GM19023 (cell line): ENCODE results near the gene GNPTG.
A peak's percentile ranks its signal among the peaks of the same experiment; 100 is the strongest.

ENCODE experiments used
- ATAC-seq: cut with Tn5 transposase; IDR thresholded peaks from one replicate; pipeline ENCODE4 v1.9.1; 2021; ENCODE audit warnings: mild to moderate bottlenecking, moderate library complexity; ENCODE audit not compliant: unreplicated experiment

GNPTG gene

DNA sequence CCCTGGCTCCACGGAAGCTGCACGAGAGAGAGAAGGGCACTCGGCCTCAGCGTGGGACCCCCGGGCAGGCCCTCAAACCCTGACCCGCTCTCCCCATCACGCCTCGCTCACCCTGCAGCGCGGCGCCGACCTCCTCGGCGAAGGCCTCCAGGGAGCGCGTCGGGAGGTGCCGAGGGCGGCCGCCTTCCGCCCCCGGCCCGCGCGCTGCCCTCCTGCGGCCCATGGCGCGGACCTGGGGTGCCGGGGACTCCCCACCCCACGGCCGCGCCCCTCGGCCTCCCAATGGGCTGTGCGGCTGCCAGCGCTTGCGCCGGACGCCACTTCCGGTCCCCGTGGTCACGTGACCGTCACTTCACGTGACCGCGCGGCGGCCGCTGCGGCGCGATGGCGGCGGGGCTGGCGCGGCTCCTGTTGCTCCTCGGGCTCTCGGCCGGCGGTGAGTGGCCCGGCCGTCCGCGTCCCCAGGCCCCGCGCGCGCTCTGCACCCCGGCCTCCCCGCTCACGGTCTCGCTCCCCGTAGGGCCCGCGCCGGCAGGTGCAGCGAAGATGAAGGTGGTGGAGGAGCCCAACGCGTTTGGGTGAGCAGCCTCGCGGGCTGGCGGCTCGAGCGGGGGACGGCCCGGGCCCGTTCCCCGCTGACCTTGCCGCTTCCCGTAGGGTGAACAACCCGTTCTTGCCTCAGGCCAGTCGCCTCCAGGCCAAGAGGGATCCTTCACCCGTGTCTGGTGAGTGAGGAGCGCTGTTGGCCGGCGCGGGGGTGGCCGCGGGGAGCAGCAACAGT lies at the start of gene GNPTG, which contains the start of gene TSR3:
GNPTG (plus strand) TSS at position 350 of the 781 bp plus-strand sequence; CDS start at position 385, 35 bp downstream.
TSR3 (minus strand) TSS at position 297 of the 781 bp plus-strand sequence; CDS start at position 223, 74 bp downstream.
- peak; percentile 71 for ATAC-seq

DNA sequence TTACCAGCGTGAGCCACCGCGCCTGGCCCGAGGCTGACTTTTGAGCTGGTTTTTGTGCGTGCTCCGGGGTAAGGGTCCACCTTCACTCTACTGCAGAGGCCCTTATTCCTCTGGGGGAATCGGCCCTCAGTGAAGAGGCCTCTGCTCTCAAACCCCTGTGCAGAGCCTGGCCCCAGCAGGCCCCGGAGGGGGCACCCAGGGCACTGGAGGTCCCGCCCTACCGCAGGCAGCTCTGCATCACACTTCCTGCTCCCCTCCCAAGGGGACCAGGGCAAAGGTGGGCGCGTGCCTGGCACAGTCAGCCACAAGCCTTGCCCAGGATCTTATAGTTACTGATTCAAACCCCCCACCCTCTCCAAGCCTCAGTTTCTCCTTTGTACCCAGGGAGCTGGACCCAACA lies 45.9 kb upstream of the GNPTG start:
- no peak for ATAC-seq

- ATAC-seq, result no peak
Observed at GRCh38 chr16:1306334-1306733, 45.4 kb upstream of the GNPTG start.

- ATAC-seq, result no peak
Observed at GRCh38 chr16:1308036-1308976, 43.4 kb upstream of the GNPTG start.

- peak; percentile 50 for ATAC-seq
Observed at GRCh38 chr16:1308977-1309885, 42.5 kb upstream of the GNPTG start, which contains the start of gene UBE2I. Gene UBE2I (plus strand): TSS chr16:1309636. CDS start chr16:1314031, 4,395 bp downstream.

DNA sequence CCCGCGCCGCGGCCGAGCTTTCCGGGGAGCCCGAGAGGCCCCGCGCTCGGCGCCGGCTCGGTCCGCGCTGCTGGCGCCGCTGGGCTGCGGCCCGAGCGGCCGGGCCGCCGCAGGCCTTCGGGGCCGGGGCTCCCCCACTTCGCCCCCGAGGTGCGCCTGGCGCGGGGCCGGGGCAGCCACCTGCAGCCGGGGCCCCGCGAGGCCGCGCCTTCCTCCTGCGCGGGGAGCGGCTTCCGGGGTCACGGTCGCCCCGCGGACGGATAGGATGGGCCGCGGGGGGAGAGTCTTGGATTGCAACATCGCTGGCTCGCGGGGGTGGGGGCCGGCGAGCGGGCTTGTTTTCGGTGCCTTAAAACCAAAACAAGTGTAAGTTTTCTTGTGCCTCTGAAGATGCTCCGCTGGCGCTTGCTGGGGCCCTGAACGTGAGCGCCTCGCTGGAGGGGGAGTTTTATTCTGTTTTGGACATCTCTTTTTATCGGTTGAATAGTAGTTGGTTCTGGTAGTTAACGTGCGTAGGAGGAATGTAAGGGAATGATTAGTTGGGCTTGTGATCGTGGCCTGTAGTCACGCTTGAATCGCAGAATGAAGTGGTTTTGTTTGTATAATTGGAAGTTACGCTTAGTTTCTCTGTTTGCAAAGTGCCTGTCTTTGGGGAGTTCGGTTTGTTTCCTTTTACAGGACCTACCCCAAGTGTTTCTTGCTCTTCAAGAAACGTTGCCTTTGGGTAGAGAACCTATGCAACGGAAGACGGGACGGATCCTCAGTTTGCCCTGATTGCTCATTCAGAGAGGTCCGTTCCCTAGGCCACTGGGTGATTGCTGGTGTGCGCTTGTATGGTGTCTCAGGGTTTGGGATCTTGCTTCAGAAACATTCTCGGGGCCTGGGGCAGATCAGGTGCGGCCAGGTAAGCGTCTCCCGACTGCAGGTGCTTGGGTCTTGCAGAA lies 41.6 kb upstream of the GNPTG start:
- ATAC-seq, result peak; percentile 5

GRCh38 chr16:1310832-1311200 lies 40.9 kb upstream of the GNPTG start:
- ATAC-seq, result no peak

- no peak for ATAC-seq
Observed at GRCh38 chr16:1311212-1311737, 40.5 kb upstream of the GNPTG start.

GRCh38 chr16:1311738-1312466 lies 39.8 kb upstream of the GNPTG start:
- ATAC-seq, result no peak

DNA sequence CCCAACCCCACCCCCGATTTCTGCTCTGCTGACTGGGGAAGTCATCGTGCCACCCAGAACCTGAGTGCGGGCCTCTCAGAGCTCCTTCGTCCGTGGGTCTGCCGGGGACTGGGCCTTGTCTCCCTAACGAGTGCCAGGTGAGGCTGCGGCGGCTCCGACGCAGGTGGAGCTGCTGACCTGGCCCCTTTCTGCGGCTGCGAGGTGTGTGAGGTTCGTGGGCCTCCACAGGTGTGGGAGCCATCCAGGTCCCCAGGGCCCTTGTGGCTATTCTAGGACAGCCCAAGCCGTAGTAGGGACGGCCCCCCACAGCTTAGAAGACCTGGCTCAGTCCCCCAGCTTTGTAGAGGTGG lies 39.3 kb upstream of the GNPTG start:
- ATAC-seq, result no peak

GRCh38 chr16:1312903-1313302 lies 38.8 kb upstream of the GNPTG start:
- no peak for ATAC-seq

GRCh38 chr16:1313721-1314369 lies 37.9 kb upstream of the GNPTG start:
- ATAC-seq, result no peak

- no peak for ATAC-seq
Observed at GRCh38 chr16:1314399-1315068, 37.2 kb upstream of the GNPTG start.

- ATAC-seq, result no peak
Observed at GRCh38 chr16:1315081-1316032, 36.4 kb upstream of the GNPTG start.

- no peak for ATAC-seq
Observed at GRCh38 chr16:1316033-1316405, 35.7 kb upstream of the GNPTG start.

GRCh38 chr16:1317479-1318267 lies 34.1 kb upstream of the GNPTG start:
- ATAC-seq, result no peak
